Osteoblast (primary cell): ENCODE data around the gene MID1. TPM values are rescaled to one million over a fixed set of nuclear protein-coding genes. Genes with fewer than 3 reads are reported as not detected.

Experiments used
- DNase-seq: peaks from one replicate; pipeline ENCODE4 v3.0.0; 2011; ENCODE audit warnings: low spot score, mixed read lengths; ENCODE audit not compliant: insufficient read length; ENCODE audit errors: missing footprints
- H2AFZ ChIP-seq: 2 replicates; pipeline ENCODE4 v1.6.0; 2011; ENCODE audit warnings: mild to moderate bottlenecking, low read length
- H3K27ac ChIP-seq: 2 replicates; pipeline ENCODE4 v1.5.1; 2011; ENCODE audit warnings: mild to moderate bottlenecking, low read depth, low read length, moderate library complexity
- H3K27me3 ChIP-seq: 2 replicates; pipeline ENCODE4 v1.6.0; 2012; ENCODE audit warnings: mild to moderate bottlenecking, control low read depth, inconsistent platforms, low read length, moderate library complexity; ENCODE audit not compliant: insufficient read depth
- H3K36me3 ChIP-seq: 2 replicates; pipeline ENCODE4 v1.5.1; 2011; ENCODE audit warnings: mild to moderate bottlenecking, low read length, control low read depth, moderate library complexity; ENCODE audit not compliant: insufficient read depth
- H3K4me1 ChIP-seq: 2 replicates; pipeline ENCODE4 v1.5.1; 2011; ENCODE audit warnings: mild to moderate bottlenecking, low read length, control low read depth, moderate library complexity; ENCODE audit not compliant: insufficient read depth
- H3K4me2 ChIP-seq: 2 replicates; pipeline ENCODE4 v1.6.0; 2011; ENCODE audit warnings: mild to moderate bottlenecking, low read length; ENCODE audit not compliant: insufficient read depth
- H3K4me3 ChIP-seq: fragments of 200-600 bp; sonication (generic); 3 replicates; pipeline ENCODE4 v1.5.1; 2012; ENCODE audit warnings: mild to moderate bottlenecking, low read length, inconsistent platforms; ENCODE audit not compliant: insufficient read depth
- H3K79me2 ChIP-seq: 2 replicates; pipeline ENCODE4 v1.6.0; 2012; ENCODE audit warnings: mild to moderate bottlenecking, low read length, control low read depth, inconsistent platforms; ENCODE audit not compliant: insufficient read depth
- H3K9me3 ChIP-seq: 2 replicates; pipeline ENCODE4 v1.5.1; 2011; ENCODE audit warnings: low read depth, low read length, control low read depth
- H4K20me1 ChIP-seq: 2 replicates; pipeline ENCODE4 v1.6.0; 2012; ENCODE audit warnings: mild to moderate bottlenecking, low read length, control low read depth; ENCODE audit not compliant: insufficient read depth
- CTCF ChIP-seq: IDR thresholded peaks from 2 replicates; pipeline ENCODE4 v1.5.1; 2011; ENCODE audit warnings: mild to moderate bottlenecking, low read depth, low read length, moderate library complexity; ENCODE audit errors: extremely low read depth
- total RNA-seq: library from RNA; depleted of rRNA; stranded (reverse); fragments of >200 nt; gene quantifications from 2 replicates; pipeline ENCODE4 v1.2.3, GENCODE V29; 2012

Gene MID1
- total RNA-seq, 1 donor, result 26.8 TPM

- Histone ChIP-seq H3K79me2 (no peaks in the 10 kb centered on the region), H3K4me2 (no peak overlapping the region), H3K27me3 (no peaks in the 10 kb centered on the region), H3K4me3 (no peak overlapping the region), H3K4me1 (peaks cover 21% of the 10 kb centered on the region), H4K20me1 (no peaks in the 10 kb centered on the region), H3K9me3 (no peaks in the 10 kb centered on the region), H3K27ac (no peak overlapping the region), H2AFZ (no peak overlapping the region), H3K36me3 (peaks cover 16% of the 10 kb centered on the region)
- DNase-seq, result no peak
- no peak for TF ChIP-seq CTCF
These were observed 137.7 kb downstream of the MID1 start for GRCh38 chrX:10482708-10483107.

- Histone ChIP-seq H3K36me3 (peaks cover 16% of the 10 kb centered on the region), H4K20me1 (no peaks in the 10 kb centered on the region), H3K27me3 (no peaks in the 10 kb centered on the region), H3K4me1 (peaks cover 21% of the 10 kb centered on the region), H3K4me2 (no peak overlapping the region), H3K79me2 (no peaks in the 10 kb centered on the region), H2AFZ (no peak overlapping the region), H3K9me3 (no peaks in the 10 kb centered on the region), H3K4me3 (no peak overlapping the region), H3K27ac (no peak overlapping the region)
- no peak for DNase-seq
- TF ChIP-seq CTCF, result no peak
These were observed 138.1 kb downstream of the MID1 start for GRCh38 chrX:10482261-10482660.

DNA sequence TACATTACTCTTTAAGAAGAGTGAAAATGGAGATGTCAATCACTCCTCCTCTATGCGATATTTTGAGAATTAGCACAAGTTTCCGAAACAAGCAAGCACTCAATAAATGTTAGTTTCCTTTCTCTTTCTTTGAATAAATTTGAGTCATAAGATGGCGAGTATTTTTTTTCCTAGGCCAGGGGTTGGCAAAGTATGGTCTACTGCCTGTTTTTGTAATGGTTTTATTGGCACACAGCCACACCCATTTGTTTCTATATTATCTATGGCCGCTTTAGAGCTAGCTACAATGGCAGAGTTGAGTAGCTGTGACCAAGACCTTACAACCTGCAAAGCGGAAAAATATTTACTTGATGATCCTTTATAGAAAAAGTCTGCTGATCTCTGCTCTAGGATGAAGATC is 139.5 kb downstream of the MID1 start:
- Histone ChIP-seq H3K4me3 (no peak overlapping the region), H3K4me2 (no peak overlapping the region), H3K4me1 (peaks cover 12% of the 10 kb centered on the region), H3K36me3 (peaks cover 16% of the 10 kb centered on the region), H3K27ac (no peak overlapping the region), H3K9me3 (no peaks in the 10 kb centered on the region), H3K79me2 (no peaks in the 10 kb centered on the region), H2AFZ (no peak overlapping the region), H3K27me3 (no peaks in the 10 kb centered on the region), H4K20me1 (no peaks in the 10 kb centered on the region)
- no peak for TF ChIP-seq CTCF
- no peak for DNase-seq

DNA sequence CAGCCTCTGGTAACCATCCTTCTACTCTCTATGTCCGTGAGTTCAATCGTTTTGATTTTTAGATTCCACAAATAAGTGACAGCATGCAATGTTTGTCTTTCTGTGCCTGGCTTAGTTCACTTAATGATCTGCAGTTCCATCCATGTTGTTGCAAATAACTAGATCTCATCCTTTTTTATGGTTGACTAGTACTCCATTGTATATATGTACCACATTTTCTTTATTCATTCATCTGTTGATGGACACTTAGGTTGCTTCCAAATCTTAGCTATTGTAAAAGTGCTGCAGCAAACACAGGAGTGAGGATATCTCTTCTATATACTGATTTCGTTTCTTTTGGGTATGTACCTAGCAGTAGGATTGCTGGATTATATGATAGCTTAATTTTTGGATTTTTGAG is 140.9 kb downstream of the MID1 start:
- DNase-seq, result no peak
- Histone ChIP-seq H3K36me3 (peaks cover 16% of the 10 kb centered on the region), H4K20me1 (no peaks in the 10 kb centered on the region), H3K4me2 (no peak overlapping the region), H3K4me3 (no peak overlapping the region), H2AFZ (no peak overlapping the region), H3K27ac (no peak overlapping the region), H3K4me1 (peaks cover 2% of the 10 kb centered on the region), H3K9me3 (no peaks in the 10 kb centered on the region), H3K27me3 (no peaks in the 10 kb centered on the region), H3K79me2 (no peaks in the 10 kb centered on the region)
- no peak for TF ChIP-seq CTCF
